PC-3 (cell line): Measurements from ENCODE around the gene TMEM108. TPM values are rescaled to one million over a fixed set of nuclear protein-coding genes. Genes with fewer than 3 reads are reported as not detected.

Source experiments
- ATAC-seq: fragments of 200-7000 bp; cut with Tn5 transposase; 2 replicates; pipeline ENCODE4 v1.9.1; 2020; ENCODE audit warnings: mild to moderate bottlenecking, moderate library complexity
- BruUV-seq: library from RNA; stranded (reverse); fragments of 400-500 nt; replicated peaks from 2 replicates; lab custom pipeline; 2021; lab: Mats Ljungman, UMichigan
- CTCF ChIA-PET: fragments of 300-600 bp; sonication (Branson Sonifier 250); formaldehyde crosslinking; loops from one replicate; lab custom pipeline; 2022; ENCODE audit warnings: antibody characterized with exemption; lab: Charles Lee
- POLR2A ChIA-PET: fragments of 300-600 bp; sonication (Branson Sonifier 250); formaldehyde crosslinking; loops from one replicate; lab custom pipeline; 2022; ENCODE audit warnings: antibody characterized with exemption; ENCODE audit not compliant: unreplicated experiment; lab: Charles Lee
- DNase-seq: peaks from one replicate; pipeline ENCODE4 v3.0.0-alpha.2; 2015
- H2AFZ ChIP-seq: fragments of 300-600 bp; sonication (generic); 2 replicates; pipeline ENCODE4 v1.6.0; 2016; ENCODE audit warnings: antibody characterized with exemption, low read length
- H3F3A ChIP-seq: fragments of 300-600 bp; sonication (generic); one replicate; pipeline ENCODE4 v1.6.0; 2017; ENCODE audit warnings: antibody characterized with exemption, low read length, control low read depth, mild to moderate bottlenecking; ENCODE audit not compliant: unreplicated experiment
- H3K27ac ChIP-seq: fragments of 300-600 bp; sonication (generic); 2 replicates; pipeline ENCODE4 v1.5.1; 2016; ENCODE audit warnings: mild to moderate bottlenecking, low read length
- H3K27me3 ChIP-seq: fragments of 300-600 bp; sonication (generic); 2 replicates; pipeline ENCODE4 v1.6.1; 2016; ENCODE audit warnings: low read length, mixed read lengths
- H3K36me3 ChIP-seq: fragments of 300-600 bp; sonication (generic); 2 replicates; pipeline ENCODE4 v1.6.1; 2016; ENCODE audit warnings: low read depth, mixed run types, low read length, mixed read lengths
- H3K4me1 ChIP-seq: fragments of 300-600 bp; sonication (generic); 2 replicates; pipeline ENCODE4 v1.5.1; 2016; ENCODE audit warnings: low read length; ENCODE audit not compliant: insufficient read depth
- H3K4me2 ChIP-seq: fragments of 300-600 bp; sonication (generic); 2 replicates; pipeline ENCODE4 v1.6.0; 2016; ENCODE audit warnings: low read length
- H3K4me3 ChIP-seq: fragments of 300-600 bp; sonication (generic); 2 replicates; pipeline ENCODE4 v1.5.1; 2016; ENCODE audit warnings: mild to moderate bottlenecking, low read length, mixed read lengths
- H3K79me2 ChIP-seq: fragments of 300-600 bp; sonication (generic); 2 replicates; pipeline ENCODE4 v1.6.1; 2017; ENCODE audit warnings: low read length, mixed read lengths
- H3K9ac ChIP-seq: fragments of 300-600 bp; sonication (generic); 2 replicates; pipeline ENCODE4 v1.6.0; 2016; ENCODE audit warnings: mild to moderate bottlenecking, low read length
- H3K9me2 ChIP-seq: fragments of 300-600 bp; sonication (generic); replicated peaks from 2 replicates; pipeline ENCODE4 v1.6.1; 2016; ENCODE audit warnings: mixed run types, low read length, mixed read lengths
- H3K9me3 ChIP-seq: fragments of 300-600 bp; sonication (generic); 2 replicates; pipeline ENCODE4 v1.6.1; 2016; ENCODE audit warnings: low read length, mixed read lengths
- H4K20me1 ChIP-seq: fragments of 300-600 bp; sonication (generic); 2 replicates; pipeline ENCODE4 v1.6.1; 2016; ENCODE audit warnings: low read length, mixed read lengths
- CTCF ChIP-seq: fragments of 300-600 bp; sonication (generic); conservative IDR thresholded peaks from 2 replicates; pipeline ENCODE4 v1.5.1; 2017; ENCODE audit warnings: antibody characterized with exemption, low read depth, mild to moderate bottlenecking, low read length
- EZH2 ChIP-seq: fragments of 300-600 bp; sonication (generic); IDR thresholded peaks from one replicate; pipeline ENCODE4 v1.6.1; 2017; ENCODE audit warnings: antibody characterized with exemption, mild to moderate bottlenecking, low read length; ENCODE audit not compliant: unreplicated experiment
- EZH2phosphoT487 ChIP-seq: fragments of 300-600 bp; sonication (generic); IDR thresholded peaks from 2 replicates; pipeline ENCODE4 v1.6.1; 2018; ENCODE audit warnings: mild to moderate bottlenecking, antibody characterized with exemption, low read length, borderline replicate concordance
- intact Hi-C: fragments of 100-400 bp; cut with micrococcal nuclease; formaldehyde crosslinking; loops from 2 replicates; pipeline ENCODE4 v1.9.0; 2023
- total RNA-seq: library from RNA; depleted of rRNA; stranded (reverse); fragments of >200 nt; gene quantifications from 2 replicates; pipeline ENCODE4 v1.2.3, GENCODE V29; 2014

Gene TMEM108
- total RNA-seq, 1 experiment from 2014 or later = not detected

GRCh38 chr3:133367403-133367802 lies 329.2 kb downstream of the TMEM108 start:
- ATAC-seq = no peak
- H3K4me1 ChIP-seq = no peaks in the 10 kb centered on the region
- no peak overlapping the region for H3K4me2 ChIP-seq
- ChIA-PET CTCF (no interaction called here), POLR2A (no interaction called here)
- H3K9ac ChIP-seq = no peak overlapping the region
- no peaks in the 10 kb centered on the region for H3K79me2 ChIP-seq
- H3K36me3 ChIP-seq = no peaks in the 10 kb centered on the region
- no TSS peak for BruUV-seq
- TF ChIP-seq EZH2phosphoT487 (no peak), EZH2 (no peak), CTCF (no peak)
- no peak overlapping the region for H2AFZ ChIP-seq
- H4K20me1 ChIP-seq = no peaks in the 10 kb centered on the region
- no peaks in the 10 kb centered on the region for H3K9me3 ChIP-seq
- no peaks in the 10 kb centered on the region for H3F3A ChIP-seq
- H3K9me2 ChIP-seq = no peaks in the 10 kb centered on the region
- H3K27me3 ChIP-seq = peaks cover 29% of the 10 kb centered on the region
- DNase-seq = no peak
- H3K4me3 ChIP-seq = no peak overlapping the region
- intact Hi-C loops = no loop called here
- H3K27ac ChIP-seq = no peak overlapping the region

- H3K9ac ChIP-seq = no peak overlapping the region
- H3K4me1 ChIP-seq = no peaks in the 10 kb centered on the region
- no peaks in the 10 kb centered on the region for H3K36me3 ChIP-seq
- no peak for TF ChIP-seq EZH2phosphoT487
- TF ChIP-seq EZH2 = no peak
- TF ChIP-seq CTCF = no peak
- H3K4me2 ChIP-seq = no peak overlapping the region
- no peak overlapping the region for H3K4me3 ChIP-seq
- peaks cover 29% of the 10 kb centered on the region for H3K27me3 ChIP-seq
- no peak overlapping the region for H2AFZ ChIP-seq
- H3K79me2 ChIP-seq = no peaks in the 10 kb centered on the region
- H3K9me2 ChIP-seq = no peaks in the 10 kb centered on the region
- ATAC-seq (no peak), DNase-seq (no peak)
- no peak overlapping the region for H3K27ac ChIP-seq
- no peaks in the 10 kb centered on the region for H3K9me3 ChIP-seq
- POLR2A ChIA-PET = no interaction called here
- CTCF ChIA-PET = no interaction called here
- BruUV-seq = no TSS peak
- intact Hi-C loops = no loop called here
- H3F3A ChIP-seq = no peaks in the 10 kb centered on the region
- H4K20me1 ChIP-seq = no peaks in the 10 kb centered on the region
Observed at GRCh38 chr3:133367956-133368355, 329.8 kb downstream of the TMEM108 start.

- CTCF ChIA-PET = no interaction called here
- no TSS peak for BruUV-seq
- Histone ChIP-seq H3K4me2 (no peak overlapping the region), H3F3A (no peaks in the 10 kb centered on the region), H3K27ac (no peak overlapping the region), H3K4me3 (no peak overlapping the region), H3K4me1 (no peaks in the 10 kb centered on the region), H2AFZ (no peak overlapping the region), H3K9ac (no peak overlapping the region), H3K9me3 (no peaks in the 10 kb centered on the region), H3K9me2 (no peaks in the 10 kb centered on the region), H3K79me2 (no peaks in the 10 kb centered on the region), H4K20me1 (no peaks in the 10 kb centered on the region), H3K36me3 (no peaks in the 10 kb centered on the region), H3K27me3 (peaks cover 29% of the 10 kb centered on the region)
- TF ChIP-seq EZH2 (no peak), CTCF (no peak), EZH2phosphoT487 (no peak)
- no peak for DNase-seq
- POLR2A ChIA-PET = no interaction called here
- no peak for ATAC-seq
- intact Hi-C loops = no loop called here
Observed at GRCh38 chr3:133368371-133369067, 330.3 kb downstream of the TMEM108 start.
